Measurements from ENCODE around the gene FADS6.

The FADS6 gene

DNA sequence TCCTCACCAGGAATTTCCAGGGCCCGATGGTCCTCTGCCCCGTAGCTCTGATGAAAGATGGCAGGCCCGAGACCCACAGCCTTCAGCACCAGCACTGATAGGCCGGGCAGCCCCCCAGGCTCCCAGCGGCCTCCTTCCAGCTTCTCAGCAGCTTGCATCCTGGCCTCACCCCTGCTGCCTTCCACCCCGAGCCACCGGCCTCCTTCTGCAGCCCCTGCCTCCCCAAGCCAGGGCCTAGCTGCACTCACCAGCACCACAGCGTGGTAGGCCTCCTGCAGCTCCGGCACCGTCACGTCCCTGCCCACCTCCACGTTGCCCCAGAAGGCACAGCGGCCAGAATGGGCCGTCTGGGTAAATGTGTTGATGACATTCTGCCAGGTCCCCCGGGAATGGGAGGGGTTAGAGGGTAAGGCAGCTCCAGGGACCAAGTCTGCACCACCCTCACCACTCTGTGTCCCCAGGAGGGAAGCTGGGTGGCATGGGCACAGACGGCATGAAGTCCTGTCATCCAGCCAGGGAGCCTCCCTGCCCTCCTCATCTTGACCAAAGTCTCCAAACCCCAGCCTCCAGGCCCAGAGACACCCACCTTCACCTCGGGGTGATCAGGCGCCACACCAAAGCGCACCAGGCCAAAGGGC is 27.1 kb downstream of the FADS6 start (continued):
- TF ChIP-seq, protein P1, sequence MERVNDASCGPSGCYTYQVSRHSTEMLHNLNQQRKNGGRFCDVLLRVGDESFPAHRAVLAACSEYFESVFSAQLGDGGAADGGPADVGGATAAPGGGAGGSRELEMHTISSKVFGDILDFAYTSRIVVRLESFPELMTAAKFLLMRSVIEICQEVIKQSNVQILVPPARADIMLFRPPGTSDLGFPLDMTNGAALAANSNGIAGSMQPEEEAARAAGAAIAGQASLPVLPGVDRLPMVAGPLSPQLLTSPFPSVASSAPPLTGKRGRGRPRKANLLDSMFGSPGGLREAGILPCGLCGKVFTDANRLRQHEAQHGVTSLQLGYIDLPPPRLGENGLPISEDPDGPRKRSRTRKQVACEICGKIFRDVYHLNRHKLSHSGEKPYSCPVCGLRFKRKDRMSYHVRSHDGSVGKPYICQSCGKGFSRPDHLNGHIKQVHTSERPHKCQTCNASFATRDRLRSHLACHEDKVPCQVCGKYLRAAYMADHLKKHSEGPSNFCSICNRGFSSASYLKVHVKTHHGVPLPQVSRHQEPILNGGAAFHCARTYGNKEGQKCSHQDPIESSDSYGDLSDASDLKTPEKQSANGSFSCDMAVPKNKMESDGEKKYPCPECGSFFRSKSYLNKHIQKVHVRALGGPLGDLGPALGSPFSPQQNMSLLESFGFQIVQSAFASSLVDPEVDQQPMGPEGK (CRISPR knock-in tag; IDR thresholded peaks at IDR 0.05; ENCODE audit: borderline replicate concordance) = no peak
- TF ChIP-seq, protein P2, sequence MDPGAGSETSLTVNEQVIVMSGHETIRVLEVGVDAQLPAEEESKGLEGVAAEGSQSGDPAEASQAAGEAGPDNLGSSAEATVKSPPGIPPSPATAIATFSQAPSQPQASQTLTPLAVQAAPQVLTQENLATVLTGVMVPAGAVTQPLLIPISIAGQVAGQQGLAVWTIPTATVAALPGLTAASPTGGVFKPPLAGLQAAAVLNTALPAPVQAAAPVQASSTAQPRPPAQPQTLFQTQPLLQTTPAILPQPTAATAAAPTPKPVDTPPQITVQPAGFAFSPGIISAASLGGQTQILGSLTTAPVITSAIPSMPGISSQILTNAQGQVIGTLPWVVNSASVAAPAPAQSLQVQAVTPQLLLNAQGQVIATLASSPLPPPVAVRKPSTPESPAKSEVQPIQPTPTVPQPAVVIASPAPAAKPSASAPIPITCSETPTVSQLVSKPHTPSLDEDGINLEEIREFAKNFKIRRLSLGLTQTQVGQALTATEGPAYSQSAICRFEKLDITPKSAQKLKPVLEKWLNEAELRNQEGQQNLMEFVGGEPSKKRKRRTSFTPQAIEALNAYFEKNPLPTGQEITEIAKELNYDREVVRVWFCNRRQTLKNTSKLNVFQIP (CRISPR knock-in tag; IDR thresholded peaks at IDR 0.05; ENCODE audit: borderline replicate concordance, low read depth) = no peak
- no peak for TF ChIP-seq ZFP3 (CRISPR knock-in tag; IDR thresholded peaks at IDR 0.05)

DNA sequence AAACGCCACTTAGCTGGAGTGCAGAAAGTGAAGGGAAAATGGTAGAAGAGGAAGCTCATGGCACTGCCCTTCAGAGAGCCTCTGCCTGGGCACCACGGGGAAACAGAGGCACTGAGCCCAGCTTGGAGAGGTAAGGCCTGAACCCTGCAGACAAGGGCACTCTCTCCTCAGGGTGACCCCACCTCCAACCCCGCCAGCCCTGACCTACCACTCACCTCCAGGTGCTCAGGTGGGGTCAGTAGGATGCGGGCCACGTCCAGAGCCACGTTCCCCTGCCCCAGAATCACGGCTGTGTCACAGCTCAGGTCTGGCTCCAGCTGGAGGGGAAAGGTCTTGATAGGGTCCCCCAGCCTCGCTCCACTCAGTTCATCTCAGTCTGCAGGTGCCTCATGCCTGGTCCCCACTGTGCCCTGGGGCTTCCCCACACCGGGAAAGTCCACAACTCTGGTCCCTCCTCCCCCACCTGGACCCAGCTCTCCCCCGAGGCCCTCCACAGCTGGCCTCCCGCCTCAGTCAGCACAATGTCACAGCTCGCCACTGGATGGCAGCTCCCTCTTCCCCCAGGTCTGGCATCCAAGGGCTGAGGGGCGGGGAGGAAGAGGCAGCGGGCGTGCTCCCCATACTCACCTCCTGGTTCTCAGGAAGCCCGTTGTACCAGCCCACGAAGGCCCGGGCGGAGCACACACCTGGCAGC is 27.8 kb downstream of the FADS6 start:
- ATAC-seq = no peak

DNA sequence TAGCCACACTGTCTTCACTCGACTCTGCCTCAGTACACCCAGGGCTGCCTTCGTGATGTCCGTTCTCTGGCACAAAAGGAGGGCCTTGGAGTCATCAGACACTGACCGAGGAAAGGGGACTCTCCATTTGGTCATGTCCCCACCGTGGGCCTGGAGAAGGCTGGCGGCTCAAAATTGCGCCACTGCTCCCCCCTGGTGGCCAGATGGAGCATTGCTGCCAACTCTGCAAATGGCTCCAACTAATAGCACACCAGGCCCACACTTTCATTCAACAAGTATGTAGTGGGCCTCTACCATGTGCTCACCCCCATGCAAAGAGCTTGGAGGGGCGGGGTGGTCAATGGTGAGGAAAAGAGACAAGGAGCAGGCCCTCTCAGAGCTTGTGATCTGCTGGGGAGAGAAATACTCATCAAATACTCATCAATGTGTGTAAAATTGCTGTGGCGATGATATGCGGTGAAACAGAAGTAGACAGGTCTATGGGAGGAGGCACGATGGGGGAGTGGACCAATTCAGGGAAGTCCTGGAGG is 28.5 kb downstream of the FADS6 start:
- ATAC-seq = peak; percentile 77
- TF ChIP-seq ESRRG (CRISPR knock-in tag; IDR thresholded peaks at IDR 0.05) (no peak), ISL1 (CRISPR knock-in tag; IDR thresholded peaks at IDR 0.05) (no peak)

More for the DNA sequence above, 27.8 kb downstream of the FADS6 start:
- TF ChIP-seq TOX (CRISPR knock-in tag; IDR thresholded peaks at IDR 0.05; ENCODE audit: borderline replicate concordance) = no peak
- TF ChIP-seq ZFP3 (CRISPR knock-in tag; IDR thresholded peaks at IDR 0.05) = no peak
- TF ChIP-seq SNAI2 (CRISPR knock-in tag; IDR thresholded peaks at IDR 0.05) = no peak
- TF ChIP-seq, protein P1 (CRISPR knock-in tag; IDR thresholded peaks at IDR 0.05; ENCODE audit: borderline replicate concordance) = no peak

DNA sequence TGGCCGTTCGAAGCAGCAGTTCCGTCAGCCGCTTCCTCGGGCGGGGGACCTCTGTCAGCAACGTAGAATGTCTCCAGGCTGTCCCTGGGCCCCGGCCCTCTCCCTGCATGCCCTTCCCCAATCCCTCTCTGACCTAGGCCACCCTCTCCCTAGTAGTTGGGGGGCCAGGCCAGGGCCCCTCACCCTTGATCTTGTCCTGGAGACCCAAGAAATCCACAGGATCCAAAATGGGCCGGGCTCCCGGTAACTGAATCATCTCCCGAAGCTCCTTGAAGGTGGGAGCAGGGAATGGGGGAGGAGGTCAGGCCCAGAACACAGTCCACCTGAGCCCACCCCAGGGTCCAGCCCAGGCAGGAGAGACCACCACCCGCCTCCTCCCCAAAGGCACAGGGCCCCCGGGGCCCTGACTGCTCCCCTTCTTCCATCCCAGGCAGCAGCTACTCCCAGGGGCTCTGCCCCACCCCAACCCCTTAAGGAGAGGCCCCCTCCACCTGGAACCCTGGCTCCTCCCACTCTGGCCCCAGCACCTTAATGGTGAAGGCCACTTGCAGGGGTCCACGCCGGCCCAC is 29.1 kb downstream of the FADS6 start:
- TF ChIP-seq ISL1 (CRISPR knock-in tag; IDR thresholded peaks at IDR 0.05) (no peak), ZFP3 (CRISPR knock-in tag; IDR thresholded peaks at IDR 0.05) (no peak)

DNA sequence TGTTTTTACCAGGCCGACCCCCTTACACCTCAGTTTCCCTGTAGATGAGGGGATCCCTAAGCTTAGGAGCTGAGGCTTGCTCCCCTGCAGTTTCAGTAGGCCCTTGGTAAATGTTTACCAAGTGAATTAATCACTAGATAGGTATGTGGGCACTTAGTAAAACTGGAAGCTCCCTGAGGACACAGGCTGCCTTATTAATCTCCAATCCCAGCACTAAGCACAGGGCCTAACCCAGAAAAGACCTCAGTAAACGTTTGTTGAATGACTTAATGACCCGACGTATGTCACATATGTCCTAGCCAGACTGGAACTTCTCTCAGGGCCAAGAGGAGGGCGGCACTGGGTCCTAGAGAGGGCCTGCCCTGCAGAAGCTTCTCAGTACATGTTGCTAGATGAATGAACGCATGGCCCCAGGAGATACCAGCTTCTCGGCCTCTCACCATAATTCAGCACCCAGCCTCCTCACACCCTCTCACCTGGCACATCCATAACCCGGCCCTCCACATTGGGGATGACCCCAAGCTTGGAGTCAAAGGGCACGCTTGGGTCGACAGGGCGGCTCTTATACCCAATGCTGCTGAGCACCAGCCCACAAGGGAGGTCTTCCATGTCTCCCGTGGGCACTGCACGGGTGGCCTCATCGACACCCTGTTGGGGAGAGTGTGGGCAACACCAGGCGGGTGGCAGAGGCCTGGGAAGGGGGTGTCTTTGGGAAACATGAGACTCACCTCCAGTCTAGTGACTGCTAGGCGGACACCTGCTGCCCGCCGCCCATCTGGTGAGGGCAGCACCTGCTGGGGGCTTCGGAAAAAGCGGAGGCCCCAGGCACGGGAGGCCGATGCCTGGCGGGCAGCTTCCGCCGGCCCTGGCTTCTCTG is 29.8 kb downstream of the FADS6 start:
- ATAC-seq = no peak
- no peak for TF ChIP-seq ZFP3 (CRISPR knock-in tag; IDR thresholded peaks at IDR 0.05)
- no peak for TF ChIP-seq ZNF565 (CRISPR knock-in tag; conservative IDR thresholded peaks at IDR 0.05; ENCODE audit: low read depth)
- no peak for TF ChIP-seq ZFP30 (CRISPR knock-in tag; IDR thresholded peaks at IDR 0.05)
- TF ChIP-seq ARNTL (CRISPR knock-in tag; IDR thresholded peaks at IDR 0.05; ENCODE audit: borderline replicate concordance, low read depth) = no peak
- TF ChIP-seq SNAI2 (CRISPR knock-in tag; IDR thresholded peaks at IDR 0.05) = no peak
- TF ChIP-seq, protein P3, sequence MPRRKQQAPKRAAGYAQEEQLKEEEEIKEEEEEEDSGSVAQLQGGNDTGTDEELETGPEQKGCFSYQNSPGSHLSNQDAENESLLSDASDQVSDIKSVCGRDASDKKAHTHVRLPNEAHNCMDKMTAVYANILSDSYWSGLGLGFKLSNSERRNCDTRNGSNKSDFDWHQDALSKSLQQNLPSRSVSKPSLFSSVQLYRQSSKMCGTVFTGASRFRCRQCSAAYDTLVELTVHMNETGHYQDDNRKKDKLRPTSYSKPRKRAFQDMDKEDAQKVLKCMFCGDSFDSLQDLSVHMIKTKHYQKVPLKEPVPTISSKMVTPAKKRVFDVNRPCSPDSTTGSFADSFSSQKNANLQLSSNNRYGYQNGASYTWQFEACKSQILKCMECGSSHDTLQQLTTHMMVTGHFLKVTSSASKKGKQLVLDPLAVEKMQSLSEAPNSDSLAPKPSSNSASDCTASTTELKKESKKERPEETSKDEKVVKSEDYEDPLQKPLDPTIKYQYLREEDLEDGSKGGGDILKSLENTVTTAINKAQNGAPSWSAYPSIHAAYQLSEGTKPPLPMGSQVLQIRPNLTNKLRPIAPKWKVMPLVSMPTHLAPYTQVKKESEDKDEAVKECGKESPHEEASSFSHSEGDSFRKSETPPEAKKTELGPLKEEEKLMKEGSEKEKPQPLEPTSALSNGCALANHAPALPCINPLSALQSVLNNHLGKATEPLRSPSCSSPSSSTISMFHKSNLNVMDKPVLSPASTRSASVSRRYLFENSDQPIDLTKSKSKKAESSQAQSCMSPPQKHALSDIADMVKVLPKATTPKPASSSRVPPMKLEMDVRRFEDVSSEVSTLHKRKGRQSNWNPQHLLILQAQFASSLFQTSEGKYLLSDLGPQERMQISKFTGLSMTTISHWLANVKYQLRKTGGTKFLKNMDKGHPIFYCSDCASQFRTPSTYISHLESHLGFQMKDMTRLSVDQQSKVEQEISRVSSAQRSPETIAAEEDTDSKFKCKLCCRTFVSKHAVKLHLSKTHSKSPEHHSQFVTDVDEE (CRISPR knock-in tag; IDR thresholded peaks at IDR 0.05) = no peak
- TF ChIP-seq GLIS3 (CRISPR knock-in tag; IDR thresholded peaks at IDR 0.05) = no peak
- TF ChIP-seq ZC3H10 (CRISPR knock-in tag; IDR thresholded peaks at IDR 0.05) = no peak
- no peak for TF ChIP-seq TCF4 (CRISPR knock-in tag; IDR thresholded peaks at IDR 0.05; ENCODE audit: borderline replicate concordance)
- TF ChIP-seq ESRRG (CRISPR knock-in tag; IDR thresholded peaks at IDR 0.05) = no peak
- no peak for TF ChIP-seq RARB (CRISPR knock-in tag; IDR thresholded peaks at IDR 0.05)
- no peak for TF ChIP-seq PPARA (CRISPR knock-in tag; IDR thresholded peaks at IDR 0.05; ENCODE audit: borderline replicate concordance)
- TF ChIP-seq ISL1 (CRISPR knock-in tag; IDR thresholded peaks at IDR 0.05) = no peak
- no peak for TF ChIP-seq TOX (CRISPR knock-in tag; IDR thresholded peaks at IDR 0.05; ENCODE audit: borderline replicate concordance)
- TF ChIP-seq, protein P4, sequence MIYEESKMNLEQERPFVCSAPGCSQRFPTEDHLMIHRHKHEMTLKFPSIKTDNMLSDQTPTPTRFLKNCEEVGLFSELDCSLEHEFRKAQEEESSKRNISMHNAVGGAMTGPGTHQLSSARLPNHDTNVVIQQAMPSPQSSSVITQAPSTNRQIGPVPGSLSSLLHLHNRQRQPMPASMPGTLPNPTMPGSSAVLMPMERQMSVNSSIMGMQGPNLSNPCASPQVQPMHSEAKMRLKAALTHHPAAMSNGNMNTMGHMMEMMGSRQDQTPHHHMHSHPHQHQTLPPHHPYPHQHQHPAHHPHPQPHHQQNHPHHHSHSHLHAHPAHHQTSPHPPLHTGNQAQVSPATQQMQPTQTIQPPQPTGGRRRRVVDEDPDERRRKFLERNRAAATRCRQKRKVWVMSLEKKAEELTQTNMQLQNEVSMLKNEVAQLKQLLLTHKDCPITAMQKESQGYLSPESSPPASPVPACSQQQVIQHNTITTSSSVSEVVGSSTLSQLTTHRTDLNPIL (CRISPR knock-in tag; IDR thresholded peaks at IDR 0.05; ENCODE audit: low read depth) = no peak
- TF ChIP-seq, protein P1 (CRISPR knock-in tag; IDR thresholded peaks at IDR 0.05; ENCODE audit: borderline replicate concordance) = no peak

More for the DNA sequence above, 29.1 kb downstream of the FADS6 start:
- ATAC-seq = no peak

Data from SK-N-SH treated with all-trans-retinoic acid at 6 μM for 48 hours (cell line).